ENCODE measurements around the gene PBX3.

- TF ChIP-seq CTCF (IDR thresholded peaks at IDR 0.05; ENCODE audit: low read depth, low read length, missing input control) = no peak
- no peak for TF ChIP-seq FOXA1 (IDR thresholded peaks at IDR 0.05)
- no peak for TF ChIP-seq SP1 (IDR thresholded peaks at IDR 0.05)
- no peak for TF ChIP-seq JUND (IDR thresholded peaks at IDR 0.05)
- no peak for TF ChIP-seq ZBTB33 (IDR thresholded peaks at IDR 0.05)
- TF ChIP-seq REST (IDR thresholded peaks at IDR 0.05) = no peak
- no peak for TF ChIP-seq TAF1 (conservative IDR thresholded peaks at IDR 0.05)
- TF ChIP-seq GABPA (IDR thresholded peaks at IDR 0.05 in 1 of 2, conservative IDR thresholded peaks at IDR 0.05 in 1 of 2) = no peak
Observed at GRCh38 chr9:125703662-125704061, 43.5 kb upstream of the PBX3 start.
